ENCODE measurements around the gene GOLGA6L2. TPM values are rescaled to one million over a fixed set of nuclear protein-coding genes. Genes with fewer than 3 reads are reported as not detected.

The GOLGA6L2 gene
- not detected for total RNA-seq
- not detected for total RNA-seq (2013)
- total RNA-seq = 0 to 0.06 (median 0) reads per million in 29 experiments

DNA sequence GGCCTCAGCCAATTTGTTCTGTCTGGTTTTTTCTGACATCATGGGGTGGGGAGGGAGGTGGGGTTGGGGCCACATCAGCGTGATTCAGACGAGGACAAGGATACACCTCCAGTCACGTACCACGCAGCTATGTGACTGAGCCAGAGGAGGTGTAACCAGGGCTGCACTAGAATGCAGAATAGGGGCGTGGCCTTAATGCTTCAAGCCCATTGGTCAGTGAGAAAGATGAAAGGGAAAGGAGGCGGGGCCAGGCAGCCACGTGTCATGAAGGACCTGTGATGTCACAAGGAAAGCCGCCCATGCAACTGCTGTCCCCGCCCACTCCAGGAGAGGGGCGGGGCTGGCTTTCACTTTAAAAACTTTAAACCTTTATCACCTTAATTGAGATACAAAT is at the start of gene GOLGA6L2:
TSS of gene GOLGA6L2 (minus strand) at position 137 of the 394 bp plus-strand sequence. CDS start at position 75, 62 bp downstream.
- no peaks in the 10 kb centered on the region for H3K9me3 ChIP-seq
- Mint-ChIP-seq H3K4me3 (no peak within 1 kb of the TSS), H3K9me3 (no peaks in the 10 kb centered on the region), H3K4me1 (no peaks in the 10 kb centered on the region), H3K36me3 (no peaks in the 10 kb centered on the region), H3K27me3 (peaks cover 4 to 7% of the 10 kb centered on the region in 2 donors), H3K27ac (no peak within 1 kb of the TSS)
- no peak within 1 kb of the TSS for H3K27ac ChIP-seq (ENCODE audit: low read length)
- ChIA-PET POLR2A (no interaction called here), CTCF (no interaction called here)
- H3K4me3 ChIP-seq (ENCODE audit: control insufficient read depth in 1 of 2, extremely low read depth in 1 of 2, low read length in 1 of 2) = no peak within 1 kb of the TSS
- H3K4me1 ChIP-seq (ENCODE audit: control insufficient read depth in 1 of 2, extremely low read depth in 1 of 2, insufficient read depth in 2 of 2, low read length in 2 of 2) = no peaks in the 10 kb centered on the region
- no peaks in the 10 kb centered on the region for H3K27me3 ChIP-seq (replicated peaks in 1 of 2; ENCODE audit: control insufficient read depth in 2 of 2, extremely low read depth in 1 of 2, insufficient read depth in 2 of 2, low read length in 1 of 2)
- H3K36me3 ChIP-seq (ENCODE audit: control insufficient read depth in 2 of 2, extremely low read depth in 1 of 2, insufficient read depth in 1 of 2, low read length in 1 of 2) = no peaks in the 10 kb centered on the region
- DNase-seq (no peak), ATAC-seq (replicated peaks in 1 of 4) (no peak)
- 93% methylated on average over 3 of the region's 10 CpGs for WGBS (ENCODE audit: insufficient coverage)

- ChIA-PET CTCF (no interaction called here), POLR2A (no interaction called here)
- no peak overlapping the region for H3K4me3 Mint-ChIP-seq
- no peak overlapping the region for H3K4me3 ChIP-seq (ENCODE audit: control insufficient read depth in 1 of 2, extremely low read depth in 1 of 2, low read length in 1 of 2)
- H3K36me3 Mint-ChIP-seq = no peaks in the 10 kb centered on the region
- no peak overlapping the region for H3K27ac ChIP-seq (ENCODE audit: low read length)
- H3K27ac Mint-ChIP-seq = no peak overlapping the region
- H3K4me1 Mint-ChIP-seq = no peaks in the 10 kb centered on the region
- no peaks in the 10 kb centered on the region for H3K9me3 ChIP-seq
- peaks cover 0 to 11% of the 10 kb centered on the region in 2 donors for H3K27me3 Mint-ChIP-seq
- no peaks in the 10 kb centered on the region for H3K9me3 Mint-ChIP-seq
- no peaks in the 10 kb centered on the region for H3K36me3 ChIP-seq (ENCODE audit: control insufficient read depth in 2 of 2, extremely low read depth in 1 of 2, insufficient read depth in 1 of 2, low read length in 1 of 2)
- H3K4me1 ChIP-seq (ENCODE audit: control insufficient read depth in 1 of 2, extremely low read depth in 1 of 2, insufficient read depth in 2 of 2, low read length in 2 of 2) = no peaks in the 10 kb centered on the region
- WGBS (ENCODE audit: insufficient coverage) = 83% methylated on average over 1 of the region's 2 CpGs
- no peak for ATAC-seq (replicated peaks in 1 of 4)
- DNase-seq = no peak
- no peaks in the 10 kb centered on the region for H3K27me3 ChIP-seq (replicated peaks in 1 of 2; ENCODE audit: control insufficient read depth in 2 of 2, extremely low read depth in 1 of 2, insufficient read depth in 2 of 2, low read length in 1 of 2)
Observed at GRCh38 chr15:23484870-23485269, 37.8 kb upstream of the GOLGA6L2 start.

- no peaks in the 10 kb centered on the region for H3K27me3 ChIP-seq (replicated peaks in 1 of 2; ENCODE audit: control insufficient read depth in 2 of 2, extremely low read depth in 1 of 2, insufficient read depth in 2 of 2, low read length in 1 of 2)
- ChIA-PET CTCF (no interaction called here), POLR2A (no interaction called here)
- Mint-ChIP-seq H3K4me1 (no peaks in the 10 kb centered on the region), H3K9me3 (no peaks in the 10 kb centered on the region), H3K4me3 (no peak overlapping the region), H3K36me3 (no peaks in the 10 kb centered on the region), H3K27me3 (peaks cover 0 to 11% of the 10 kb centered on the region in 2 donors), H3K27ac (no peak overlapping the region)
- H3K9me3 ChIP-seq = no peaks in the 10 kb centered on the region
- ATAC-seq (replicated peaks in 1 of 4) = no peak
- H3K27ac ChIP-seq (ENCODE audit: low read length) = no peak overlapping the region
- no peaks in the 10 kb centered on the region for H3K4me1 ChIP-seq (ENCODE audit: control insufficient read depth in 1 of 2, extremely low read depth in 1 of 2, insufficient read depth in 2 of 2, low read length in 2 of 2)
- no peaks in the 10 kb centered on the region for H3K36me3 ChIP-seq (ENCODE audit: control insufficient read depth in 2 of 2, extremely low read depth in 1 of 2, insufficient read depth in 1 of 2, low read length in 1 of 2)
- H3K4me3 ChIP-seq (ENCODE audit: control insufficient read depth in 1 of 2, extremely low read depth in 1 of 2, low read length in 1 of 2) = no peak overlapping the region
- WGBS (ENCODE audit: insufficient coverage) = no CpG with 5 or more reads among the region's 2 CpGs
- no peak for DNase-seq
Observed at GRCh38 chr15:23483821-23484299, 36.8 kb upstream of the GOLGA6L2 start.

GRCh38 chr15:23482764-23483489 is 35.9 kb upstream of the GOLGA6L2 start:
- peaks cover 0 to 11% of the 10 kb centered on the region in 2 donors for H3K27me3 Mint-ChIP-seq
- no peaks in the 10 kb centered on the region for H3K36me3 Mint-ChIP-seq
- H3K4me1 Mint-ChIP-seq = no peaks in the 10 kb centered on the region
- H3K9me3 Mint-ChIP-seq = no peaks in the 10 kb centered on the region
- no peaks in the 10 kb centered on the region for H3K4me1 ChIP-seq (ENCODE audit: control insufficient read depth in 1 of 2, extremely low read depth in 1 of 2, insufficient read depth in 2 of 2, low read length in 2 of 2)
- POLR2A ChIA-PET = no interaction called here
- H3K4me3 ChIP-seq (ENCODE audit: control insufficient read depth in 1 of 2, extremely low read depth in 1 of 2, low read length in 1 of 2) = no peak overlapping the region
- no peaks in the 10 kb centered on the region for H3K27me3 ChIP-seq (replicated peaks in 1 of 2; ENCODE audit: control insufficient read depth in 2 of 2, extremely low read depth in 1 of 2, insufficient read depth in 2 of 2, low read length in 1 of 2)
- DNase-seq (no peak), ATAC-seq (replicated peaks in 1 of 4) (no peak)
- H3K36me3 ChIP-seq (ENCODE audit: control insufficient read depth in 2 of 2, extremely low read depth in 1 of 2, insufficient read depth in 1 of 2, low read length in 1 of 2) = no peaks in the 10 kb centered on the region
- WGBS (ENCODE audit: insufficient coverage) = 44% methylated on average over 2 of the region's 3 CpGs
- H3K4me3 Mint-ChIP-seq = no peak overlapping the region
- CTCF ChIA-PET = no interaction called here
- no peak overlapping the region for H3K27ac ChIP-seq (ENCODE audit: low read length)
- H3K27ac Mint-ChIP-seq = no peak overlapping the region
- no peaks in the 10 kb centered on the region for H3K9me3 ChIP-seq

DNA sequence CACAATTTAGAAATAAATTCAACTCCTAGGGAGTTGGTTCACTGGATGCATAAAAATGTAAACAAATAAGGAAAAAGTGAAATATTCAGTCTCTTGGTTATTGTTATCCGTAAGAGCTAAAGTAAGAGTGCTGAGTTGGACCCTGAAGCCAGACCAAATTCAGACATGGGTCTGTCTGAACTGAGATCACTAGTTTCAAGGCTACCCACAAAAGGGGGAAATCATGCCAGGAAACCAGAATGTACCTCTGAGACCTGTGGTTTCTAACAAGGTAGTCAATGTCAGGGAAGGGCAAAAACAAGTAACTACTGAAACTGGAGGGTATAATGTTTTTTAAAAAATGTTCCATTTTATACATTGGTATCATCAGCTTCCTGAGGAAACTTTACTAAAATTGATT is 35.2 kb upstream of the GOLGA6L2 start:
- peaks cover 0 to 11% of the 10 kb centered on the region in 2 donors for H3K27me3 Mint-ChIP-seq

GRCh38 chr15:23477920-23478319 is 30.9 kb upstream of the GOLGA6L2 start:
- DNase-seq = no peak
- Histone ChIP-seq H3K27ac (ENCODE audit: low read length) (no peak overlapping the region), H3K9me3 (no peaks in the 10 kb centered on the region), H3K4me3 (ENCODE audit: control insufficient read depth in 1 of 2, extremely low read depth in 1 of 2, low read length in 1 of 2) (no peak overlapping the region), H3K36me3 (ENCODE audit: control insufficient read depth in 2 of 2, extremely low read depth in 1 of 2, insufficient read depth in 1 of 2, low read length in 1 of 2) (no peaks in the 10 kb centered on the region), H3K4me1 (ENCODE audit: control insufficient read depth in 1 of 2, extremely low read depth in 1 of 2, insufficient read depth in 2 of 2, low read length in 2 of 2) (no peaks in the 10 kb centered on the region), H3K27me3 (replicated peaks in 1 of 2; ENCODE audit: control insufficient read depth in 2 of 2, extremely low read depth in 1 of 2, insufficient read depth in 2 of 2, low read length in 1 of 2) (no peaks in the 10 kb centered on the region)
- no peak overlapping the region for H3K27ac Mint-ChIP-seq
- no peak for ATAC-seq (replicated peaks in 1 of 4)
- H3K27me3 Mint-ChIP-seq = peaks cover 0 to 6% of the 10 kb centered on the region in 2 donors
- no peaks in the 10 kb centered on the region for H3K36me3 Mint-ChIP-seq
- ChIA-PET POLR2A (no interaction called here), CTCF (no interaction called here)
- no peaks in the 10 kb centered on the region for H3K9me3 Mint-ChIP-seq
- 92% methylated on average over 5 of the region's 6 CpGs for WGBS (ENCODE audit: insufficient coverage)
- no peaks in the 10 kb centered on the region for H3K4me1 Mint-ChIP-seq
- no peak overlapping the region for H3K4me3 Mint-ChIP-seq

More for the DNA sequence above, 35.2 kb upstream of the GOLGA6L2 start:
- DNase-seq = no peak
- WGBS (ENCODE audit: insufficient coverage) = no CpG with 5 or more reads among the region's 1 CpG
- H3K36me3 ChIP-seq (ENCODE audit: control insufficient read depth in 2 of 2, extremely low read depth in 1 of 2, insufficient read depth in 1 of 2, low read length in 1 of 2) = no peaks in the 10 kb centered on the region
- H3K27me3 ChIP-seq (replicated peaks in 1 of 2; ENCODE audit: control insufficient read depth in 2 of 2, extremely low read depth in 1 of 2, insufficient read depth in 2 of 2, low read length in 1 of 2) = no peaks in the 10 kb centered on the region
- H3K27ac Mint-ChIP-seq = no peak overlapping the region
- no peak for ATAC-seq (replicated peaks in 1 of 4)
- H3K9me3 ChIP-seq = no peaks in the 10 kb centered on the region
- H3K9me3 Mint-ChIP-seq = no peaks in the 10 kb centered on the region
- H3K4me3 Mint-ChIP-seq = no peak overlapping the region
- no peaks in the 10 kb centered on the region for H3K4me1 Mint-ChIP-seq
- no peaks in the 10 kb centered on the region for H3K4me1 ChIP-seq (ENCODE audit: control insufficient read depth in 1 of 2, extremely low read depth in 1 of 2, insufficient read depth in 2 of 2, low read length in 2 of 2)
- ChIA-PET CTCF (no interaction called here), POLR2A (no interaction called here)
- H3K36me3 Mint-ChIP-seq = no peaks in the 10 kb centered on the region
- no peak overlapping the region for H3K4me3 ChIP-seq (ENCODE audit: control insufficient read depth in 1 of 2, extremely low read depth in 1 of 2, low read length in 1 of 2)
- no peak overlapping the region for H3K27ac ChIP-seq (ENCODE audit: low read length)
